Spinal cord (tissue), 10 donors: ENCODE data around the gene DNAI1. TPM values are rescaled to one million over a fixed set of nuclear protein-coding genes. Genes with fewer than 3 reads are reported as not detected.
"Not testable (repeated sequence)": the region's sequence is repeated elsewhere in the genome, so short reads cannot be mapped to it uniquely, and the experiment has no call there.

Experiments
- DNase-seq, 6 donors: peaks; one replicate each; pipeline versions ENCODE4 v3.0.0 to v3.0.0-alpha.2; 2013 to 2015; ENCODE audit warnings: low spot score in 6 of 6, low read depth in 4 of 6
- H3K27ac ChIP-seq: one replicate; pipeline ENCODE4 v1.5.1; 2013; ENCODE audit warnings: low read depth, low read length, control low read depth
- H3K27me3 ChIP-seq: one replicate; pipeline ENCODE4 v1.6.1; 2013; ENCODE audit warnings: low read length; ENCODE audit not compliant: control insufficient read depth, insufficient read depth
- H3K36me3 ChIP-seq: one replicate; pipeline ENCODE4 v1.6.1; 2013; ENCODE audit warnings: low read length; ENCODE audit not compliant: control insufficient read depth, insufficient read depth
- H3K4me1 ChIP-seq: one replicate; pipeline ENCODE4 v1.6.1; 2013; ENCODE audit warnings: low read length; ENCODE audit not compliant: control insufficient read depth, insufficient read depth
- H3K4me3 ChIP-seq: one replicate; pipeline ENCODE4 v1.5.1; 2013; ENCODE audit warnings: low read depth, low read length, control low read depth
- H3K9me3 ChIP-seq: one replicate; pipeline ENCODE4 v1.6.1; 2013; ENCODE audit warnings: low read length; ENCODE audit not compliant: control insufficient read depth, insufficient read depth
- WGBS: methylation state at CpG from one replicate; pipeline ENCODE4 v1.1.5; 2013; ENCODE audit warnings: missing lambda C conversion rate; ENCODE audit not compliant: insufficient coverage; 5-methylcytosine and 5-hydroxymethylcytosine counted together
- polyA plus RNA-seq, 2 donors: library from polyadenylated mRNA; unstranded; fragments of 120-200 nt; gene quantifications; one replicate each; pipeline ENCODE4 v1.2.1, GENCODE V29; 2013; ENCODE audit not compliant: insufficient read length in 2 of 2
- total RNA-seq, 2 donors: library from RNA; depleted of rRNA in 1 of 2; stranded (reverse); fragments of 120-200 nt in 1 of 2; fragments of >200 nt in 1 of 2; gene quantifications; one replicate each; pipeline versions ENCODE4 v1.2.3 to v1.2.4, GENCODE V29; 2013 to 2014
- donor health status: healthy.

DNAI1 gene
- total and polyA plus RNA-seq, 4 donors = 3.5 to 24.8 (median 10.4) TPM

DNA sequence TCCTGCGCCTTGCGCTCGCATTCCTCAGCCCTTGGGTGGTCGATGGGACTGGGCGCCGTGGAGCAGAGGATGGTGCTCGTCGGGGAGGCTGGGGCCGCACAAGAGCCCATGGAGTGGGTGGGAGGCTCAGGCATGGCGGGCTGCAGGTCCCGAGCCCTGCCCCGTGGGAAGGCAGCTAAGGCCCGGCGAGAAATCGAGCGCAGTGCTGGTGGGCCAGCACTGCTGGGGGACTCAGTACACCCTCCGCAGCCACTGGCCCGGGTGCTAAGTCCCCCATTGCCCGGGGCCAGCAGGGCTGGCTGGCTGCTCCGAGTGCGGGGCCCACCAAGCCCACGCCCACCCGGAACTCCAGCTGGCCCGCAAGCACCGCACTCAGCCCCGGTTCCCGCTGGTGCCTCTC, 24.1 kb downstream of the DNAI1 start:
- not testable (repeated sequence) for H3K4me3 ChIP-seq, H3K9me3 ChIP-seq, DNase-seq, H3K36me3 ChIP-seq, H3K27ac ChIP-seq, H3K4me1 ChIP-seq, H3K27me3 ChIP-seq
- WGBS = 96% methylated on average over 8 of the region's 27 CpGs

DNA sequence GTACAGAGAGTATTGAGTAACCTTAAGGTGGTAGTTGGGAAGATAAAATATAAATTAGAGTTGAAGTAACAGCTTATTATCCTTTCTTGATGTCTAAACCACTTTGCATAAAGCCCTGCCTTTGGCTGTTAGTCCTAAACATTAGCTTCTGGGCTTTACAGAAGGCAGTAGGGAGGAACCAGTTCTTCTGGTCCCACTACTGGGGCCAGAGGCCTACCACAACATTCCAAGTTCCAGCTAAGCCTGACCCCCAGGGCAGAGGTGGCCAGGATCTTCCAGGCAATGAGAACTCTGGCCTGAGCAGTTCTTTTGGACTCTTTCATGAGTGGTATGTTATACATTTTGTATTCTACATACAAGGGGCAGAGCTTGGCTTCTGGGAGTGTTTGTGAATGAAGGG, 26.1 kb downstream of the DNAI1 start:
- H3K36me3 ChIP-seq = no peaks in the 10 kb centered on the region
- no peak overlapping the region for H3K4me3 ChIP-seq

DNA sequence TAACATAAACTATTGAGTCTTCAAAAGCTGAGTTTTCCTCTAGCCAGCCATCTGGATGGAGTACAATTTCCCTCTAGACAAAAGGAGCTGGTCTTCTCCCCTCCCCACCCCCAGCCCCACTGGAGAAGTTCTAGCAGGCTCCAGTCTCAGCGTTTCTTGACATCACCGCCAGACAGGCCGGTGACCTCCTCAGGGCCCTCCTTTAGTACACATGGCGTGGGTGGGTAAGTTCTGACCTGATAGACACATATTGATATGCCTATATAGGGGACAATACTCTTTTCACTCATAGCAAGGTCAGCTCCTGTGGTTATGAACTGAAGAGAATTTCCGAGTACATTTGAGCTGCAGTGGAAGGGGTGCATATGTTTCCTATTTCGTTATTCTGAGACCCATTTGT, 27.2 kb downstream of the DNAI1 start:
- WGBS = no CpG with 5 or more reads among the region's 6 CpGs
- H3K27me3 ChIP-seq = no peaks in the 10 kb centered on the region
- no peaks in the 10 kb centered on the region for H3K4me1 ChIP-seq
- H3K9me3 ChIP-seq = no peaks in the 10 kb centered on the region
- no peak overlapping the region for H3K27ac ChIP-seq
- no peaks in the 10 kb centered on the region for H3K36me3 ChIP-seq
- DNase-seq = no peak
- no peak overlapping the region for H3K4me3 ChIP-seq

More for the DNA sequence above, 26.1 kb downstream of the DNAI1 start:
- DNase-seq = no peak
- peaks cover 3% of the 10 kb centered on the region for H3K4me1 ChIP-seq
- no peak overlapping the region for H3K27ac ChIP-seq
- no peaks in the 10 kb centered on the region for H3K27me3 ChIP-seq
- no peaks in the 10 kb centered on the region for H3K9me3 ChIP-seq

DNA sequence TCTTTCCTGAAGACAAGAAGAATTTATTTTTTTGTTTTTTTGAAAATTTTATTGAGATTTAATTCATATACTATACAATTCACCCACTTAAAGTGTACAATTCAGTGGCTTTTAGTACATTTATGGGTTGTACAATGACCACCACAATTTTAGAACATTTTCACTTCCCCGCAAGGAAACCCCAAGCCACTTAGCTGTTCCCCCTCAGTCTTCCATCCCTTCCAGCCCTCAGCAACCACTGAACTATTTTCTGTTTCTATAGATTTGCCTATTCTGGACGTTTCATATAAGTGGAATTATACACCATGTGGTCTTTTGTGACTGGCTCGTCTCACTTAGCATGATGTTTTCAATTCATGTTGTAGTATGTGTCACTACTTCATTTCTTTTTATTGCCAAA, 28.0 kb downstream of the DNAI1 start:
- Histone ChIP-seq H3K27ac (no peak overlapping the region), H3K9me3 (no peaks in the 10 kb centered on the region), H3K4me3 (no peak overlapping the region), H3K27me3 (no peaks in the 10 kb centered on the region), H3K36me3 (no peaks in the 10 kb centered on the region), H3K4me1 (no peaks in the 10 kb centered on the region)
- no peak for DNase-seq
- no CpG with 5 or more reads among the region's 3 CpGs for WGBS

DNA sequence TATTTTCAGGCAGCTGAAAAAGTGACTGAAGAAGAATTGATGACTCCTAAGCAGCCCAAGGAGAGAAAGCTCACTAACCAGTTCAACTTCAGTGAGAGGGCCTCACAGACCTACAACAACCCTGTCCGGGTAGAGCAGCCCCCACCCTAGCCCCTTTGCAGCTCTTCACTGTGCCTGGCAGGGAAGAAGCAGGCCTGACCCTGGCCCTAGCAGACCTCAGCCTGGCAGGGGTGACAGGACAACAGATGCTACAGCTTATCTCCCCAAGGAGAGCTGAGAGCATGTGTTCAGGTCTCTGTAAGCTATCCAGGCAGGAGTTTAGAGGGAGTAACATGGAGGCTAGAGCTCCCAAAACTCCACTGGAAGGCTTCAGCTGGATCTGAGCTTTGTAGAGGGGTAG, 31.8 kb downstream of the DNAI1 start:
- Histone ChIP-seq H3K36me3 (no peaks in the 10 kb centered on the region), H3K4me1 (no peaks in the 10 kb centered on the region), H3K27me3 (no peaks in the 10 kb centered on the region), H3K27ac (no peak overlapping the region), H3K4me3 (no peak overlapping the region), H3K9me3 (no peaks in the 10 kb centered on the region)
- WGBS = 88% methylated on average over 1 of the region's 1 CpG
- no peak for DNase-seq

DNA sequence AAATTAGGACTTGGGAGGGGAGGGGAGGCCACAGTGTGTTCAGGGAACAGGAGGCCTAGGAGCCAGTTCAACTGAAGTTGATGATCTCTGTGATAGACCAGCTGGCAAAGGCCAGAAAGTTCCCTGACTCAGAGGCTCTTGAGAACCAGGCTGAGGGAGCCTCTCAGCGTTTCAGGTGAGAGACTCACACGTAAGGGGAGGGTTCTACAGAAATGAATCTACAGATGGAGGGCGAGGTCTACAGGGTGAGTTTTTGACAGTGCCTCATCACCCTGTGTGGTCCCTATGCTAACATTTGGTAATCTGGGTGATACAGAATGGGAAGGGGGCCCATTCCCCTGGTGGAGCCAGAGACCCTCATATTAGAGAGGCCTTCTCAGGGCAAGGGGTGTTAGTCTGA, 32.2 kb downstream of the DNAI1 start:
- Histone ChIP-seq H3K4me1 (no peaks in the 10 kb centered on the region), H3K4me3 (no peak overlapping the region), H3K9me3 (no peaks in the 10 kb centered on the region), H3K27ac (no peak overlapping the region), H3K27me3 (no peaks in the 10 kb centered on the region), H3K36me3 (no peaks in the 10 kb centered on the region)
- no peak for DNase-seq
- 94% methylated on average over 3 of the region's 3 CpGs for WGBS

DNA sequence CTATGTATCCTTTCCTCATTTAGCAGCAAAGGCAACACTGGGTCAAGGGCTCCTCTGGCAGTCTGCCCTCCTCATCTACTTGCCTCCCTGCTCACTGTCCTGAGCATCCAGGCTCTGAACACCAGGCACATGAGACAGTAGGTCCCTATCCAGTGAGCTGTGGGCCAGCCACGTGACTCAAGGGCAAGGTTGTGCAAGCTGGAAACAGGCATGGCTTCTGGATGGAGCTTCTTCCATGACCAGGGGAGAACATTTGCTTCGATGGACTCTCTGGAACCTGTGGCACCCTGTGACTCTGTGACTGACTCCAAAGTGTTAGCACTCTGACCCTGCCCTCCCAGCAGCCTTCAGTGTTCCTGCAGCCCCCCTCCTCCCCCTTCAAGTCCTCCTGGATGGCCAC, 33.0 kb downstream of the DNAI1 start:
- 61% methylated on average over 2 of the region's 2 CpGs for WGBS
- DNase-seq = no peak
- no peaks in the 10 kb centered on the region for H3K9me3 ChIP-seq

DNA sequence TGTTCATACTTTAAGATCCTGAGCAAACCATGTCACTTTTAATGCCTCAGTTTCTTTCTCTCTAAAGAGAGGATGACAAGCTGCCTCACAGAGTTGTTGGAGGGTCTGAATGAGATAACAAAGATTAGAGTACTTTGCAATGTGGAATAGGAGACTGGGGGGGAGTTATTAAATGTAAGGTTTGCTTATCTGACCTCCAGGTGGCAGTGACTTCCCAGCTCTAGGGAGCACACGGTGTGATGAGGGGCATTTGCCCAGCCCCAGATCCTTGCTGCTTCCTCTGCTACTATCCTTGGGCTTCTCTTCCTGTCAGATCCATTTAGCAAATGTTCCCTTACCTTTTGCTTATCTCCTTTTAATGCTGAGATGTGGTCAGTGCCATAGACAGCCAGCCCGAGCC, 33.4 kb downstream of the DNAI1 start:
- H3K4me1 ChIP-seq = no peaks in the 10 kb centered on the region
- H3K27ac ChIP-seq = no peak overlapping the region
- H3K9me3 ChIP-seq = no peaks in the 10 kb centered on the region
- no peaks in the 10 kb centered on the region for H3K27me3 ChIP-seq
- DNase-seq = no peak
- no peaks in the 10 kb centered on the region for H3K36me3 ChIP-seq
- WGBS = 20% methylated on average over 1 of the region's 2 CpGs
- H3K4me3 ChIP-seq = no peak overlapping the region

More for the DNA sequence above, 33.0 kb downstream of the DNAI1 start:
- no peaks in the 10 kb centered on the region for H3K36me3 ChIP-seq
- H3K27me3 ChIP-seq = no peaks in the 10 kb centered on the region
- H3K27ac ChIP-seq = no peak overlapping the region
- no peak overlapping the region for H3K4me3 ChIP-seq
- H3K4me1 ChIP-seq = no peaks in the 10 kb centered on the region

DNA sequence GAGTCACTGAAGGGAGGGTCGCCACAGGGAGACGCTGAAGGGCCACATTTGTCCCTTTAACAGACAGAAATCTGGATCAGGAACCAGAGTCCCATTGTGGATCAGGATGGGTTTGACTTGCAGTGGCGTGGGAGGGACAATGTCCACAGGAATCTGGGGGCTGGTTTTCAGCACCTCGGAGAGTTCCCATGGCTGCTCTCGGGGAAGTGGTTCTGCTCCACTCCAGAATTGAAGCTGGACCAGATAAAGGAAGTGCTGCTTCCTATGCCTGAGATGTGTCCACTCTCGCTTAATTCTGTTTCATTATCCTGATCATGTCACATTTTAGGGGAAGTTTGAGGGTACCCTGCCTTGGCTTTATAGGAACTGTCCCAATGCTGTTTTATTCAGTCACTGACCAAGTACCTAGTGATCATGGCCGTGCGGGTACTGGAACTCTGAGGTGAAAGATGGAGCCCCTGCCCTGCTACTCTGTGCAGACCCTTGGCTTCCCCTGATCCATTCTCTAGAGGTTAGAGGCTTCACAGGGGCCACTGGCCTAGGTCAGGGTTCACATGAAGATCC, 35.4 kb downstream of the DNAI1 start:
- 45% methylated on average over 8 of the region's 8 CpGs for WGBS
- Histone ChIP-seq H3K4me3 (no peak overlapping the region), H3K36me3 (no peaks in the 10 kb centered on the region), H3K27ac (no peak overlapping the region), H3K27me3 (no peaks in the 10 kb centered on the region), H3K9me3 (no peaks in the 10 kb centered on the region), H3K4me1 (peaks cover 10% of the 10 kb centered on the region)
- DNase-seq = peak in 1 of 6 donors; percentile 72

DNA sequence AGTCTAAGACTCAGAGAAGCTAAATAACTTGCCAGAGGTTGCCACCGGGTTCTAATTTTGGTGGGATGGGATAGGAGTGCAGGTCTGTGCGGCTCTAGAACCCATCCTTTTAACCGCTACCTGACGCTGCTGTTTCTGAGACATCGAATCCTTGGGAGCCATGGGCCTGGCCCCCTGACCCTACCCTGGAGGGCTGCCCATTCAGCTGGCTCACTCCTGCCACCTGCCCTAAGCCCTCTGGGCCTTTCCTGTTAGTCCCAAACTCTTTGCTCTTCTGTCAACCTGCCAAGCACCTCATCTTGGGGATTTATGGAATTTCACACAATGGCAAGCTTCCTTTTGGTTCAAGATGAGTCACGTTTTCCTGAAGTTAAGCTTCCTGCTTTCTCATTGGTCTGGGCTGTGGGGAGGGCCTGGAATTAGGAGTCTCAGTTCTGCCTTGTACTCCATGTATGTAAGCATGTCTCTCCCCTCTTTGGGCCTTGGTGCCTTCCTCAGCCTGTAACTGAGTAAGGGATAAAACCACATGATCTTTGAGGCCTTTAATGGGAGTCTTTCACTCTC, 37.6 kb downstream of the DNAI1 start:
- H3K27ac ChIP-seq = no peak overlapping the region
- WGBS = 94% methylated on average over 5 of the region's 6 CpGs

More for the DNA sequence above, 37.6 kb downstream of the DNAI1 start:
- no peak for DNase-seq
- H3K4me1 ChIP-seq = peaks cover 21% of the 10 kb centered on the region
- H3K9me3 ChIP-seq = no peaks in the 10 kb centered on the region
- H3K4me3 ChIP-seq = no peak overlapping the region
- H3K36me3 ChIP-seq = no peaks in the 10 kb centered on the region
- no peaks in the 10 kb centered on the region for H3K27me3 ChIP-seq
